ENCODE measurements around the gene PTPRD.

PTPRD gene

DNA sequence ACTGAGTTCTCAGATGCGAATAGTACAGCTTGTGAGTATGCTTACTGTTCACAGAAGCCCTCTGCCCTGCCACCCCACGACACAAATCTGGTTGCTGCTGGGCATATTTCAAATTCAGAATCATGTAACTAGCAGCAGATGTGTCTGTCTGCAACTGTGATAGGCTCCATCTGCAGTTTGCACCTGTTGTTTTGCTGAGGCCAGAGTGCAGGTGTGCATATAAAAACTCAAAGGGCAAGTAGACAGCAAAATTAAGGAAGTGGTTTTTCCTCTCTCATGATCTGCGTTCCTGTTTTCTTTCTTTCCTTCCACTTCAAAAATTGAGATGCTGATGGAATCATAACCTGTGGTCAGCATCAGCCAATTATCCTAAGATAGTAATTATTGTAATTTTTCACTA is 1000.5 kb downstream of the PTPRD start:
- DNase-seq (ENCODE audit: low read depth): no peak

DNA sequence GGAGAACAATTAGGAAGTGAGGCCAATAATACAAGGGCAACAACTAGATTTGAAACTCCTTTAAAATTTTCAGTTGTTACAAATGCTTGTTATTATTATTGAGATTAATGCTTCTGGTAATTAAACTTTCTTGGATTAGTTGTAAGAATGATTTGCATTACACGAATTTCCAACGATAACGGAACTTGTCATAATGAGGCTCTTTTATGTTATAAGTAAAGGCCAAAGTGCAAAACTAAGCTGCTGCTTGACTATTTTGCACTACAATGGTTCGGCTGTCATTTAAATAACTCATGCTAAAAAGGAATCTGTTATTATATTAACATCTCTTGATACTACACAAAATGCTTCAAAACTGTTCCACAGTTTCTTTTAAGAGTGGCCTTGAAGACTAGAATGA is 1007.1 kb downstream of the PTPRD start:
- DNase-seq (ENCODE audit: low read depth): no peak

DNA sequence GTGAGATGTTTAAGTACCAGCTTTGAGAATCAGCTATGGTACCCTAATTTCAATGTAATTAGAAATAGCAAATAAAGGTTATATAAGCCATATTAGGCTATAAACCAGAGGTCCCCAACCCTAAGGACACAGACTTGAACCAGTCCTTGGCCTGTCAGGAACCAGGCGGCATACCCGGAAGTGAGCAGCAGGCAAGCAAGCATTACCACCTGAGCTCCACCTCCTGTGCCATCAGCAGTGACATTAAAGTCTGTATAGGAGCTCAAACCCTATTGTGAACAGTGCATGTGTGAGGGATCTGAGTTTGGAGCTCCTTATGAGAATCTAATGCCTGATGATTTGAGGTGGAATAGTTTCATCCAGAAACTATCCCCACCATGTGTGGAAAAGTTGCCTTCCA is 1009.5 kb downstream of the PTPRD start:
- no peak for DNase-seq (ENCODE audit: low read depth)

- no peak for DNase-seq (ENCODE audit: low read depth)
Measured at GRCh38 chr9:9598723-9599122, 1014.1 kb downstream of the PTPRD start.

- no peak for DNase-seq (ENCODE audit: low read depth)
Measured at GRCh38 chr9:9592104-9592503, 1020.7 kb downstream of the PTPRD start.

DNA sequence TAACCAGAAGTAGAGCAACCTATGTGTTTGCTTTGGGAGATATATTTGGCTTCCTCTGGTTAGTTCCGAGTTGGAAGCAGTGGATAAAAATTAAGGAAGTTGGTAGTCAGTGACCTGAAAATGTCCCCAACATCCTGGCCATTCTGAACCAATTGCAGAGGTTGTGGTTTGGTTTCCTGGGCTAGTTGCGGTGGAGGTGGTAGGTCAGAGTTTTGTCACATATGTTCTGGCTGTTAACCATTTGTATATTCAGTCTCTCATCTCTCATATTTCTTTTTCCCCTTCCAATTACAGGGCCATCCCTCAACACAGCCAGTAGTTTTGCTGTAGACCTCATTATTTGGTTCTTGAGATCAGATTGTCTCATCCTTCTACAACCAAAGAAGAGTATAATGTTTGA is 1026.9 kb downstream of the PTPRD start:
- DNase-seq (ENCODE audit: low read depth): no peak

DNA sequence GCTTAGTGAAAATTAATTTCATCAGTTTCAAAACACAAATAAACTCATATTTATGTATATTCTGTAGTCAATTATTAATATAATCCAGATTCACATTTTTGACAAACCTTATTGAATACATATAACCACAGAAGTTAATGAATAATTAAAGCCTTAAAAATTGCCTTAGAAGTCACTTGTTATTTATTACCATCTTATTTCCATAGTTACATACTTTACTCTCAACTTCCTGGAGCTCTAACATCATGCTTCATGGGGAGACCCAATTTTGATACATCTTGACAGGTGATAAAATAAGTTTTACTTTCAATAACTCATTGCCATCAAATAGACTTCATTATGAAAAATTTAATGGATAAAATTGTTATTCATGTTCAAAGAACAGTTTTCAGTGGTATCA is 1038.7 kb downstream of the PTPRD start:
- DNase-seq (ENCODE audit: low read depth): no peak

GRCh38 chr9:9565700-9566099 is 1047.1 kb downstream of the PTPRD start:
- DNase-seq (ENCODE audit: low read depth): no peak

- no peak for DNase-seq (ENCODE audit: low read depth)
Measured at GRCh38 chr9:9563817-9564216, 1049.0 kb downstream of the PTPRD start.

DNA sequence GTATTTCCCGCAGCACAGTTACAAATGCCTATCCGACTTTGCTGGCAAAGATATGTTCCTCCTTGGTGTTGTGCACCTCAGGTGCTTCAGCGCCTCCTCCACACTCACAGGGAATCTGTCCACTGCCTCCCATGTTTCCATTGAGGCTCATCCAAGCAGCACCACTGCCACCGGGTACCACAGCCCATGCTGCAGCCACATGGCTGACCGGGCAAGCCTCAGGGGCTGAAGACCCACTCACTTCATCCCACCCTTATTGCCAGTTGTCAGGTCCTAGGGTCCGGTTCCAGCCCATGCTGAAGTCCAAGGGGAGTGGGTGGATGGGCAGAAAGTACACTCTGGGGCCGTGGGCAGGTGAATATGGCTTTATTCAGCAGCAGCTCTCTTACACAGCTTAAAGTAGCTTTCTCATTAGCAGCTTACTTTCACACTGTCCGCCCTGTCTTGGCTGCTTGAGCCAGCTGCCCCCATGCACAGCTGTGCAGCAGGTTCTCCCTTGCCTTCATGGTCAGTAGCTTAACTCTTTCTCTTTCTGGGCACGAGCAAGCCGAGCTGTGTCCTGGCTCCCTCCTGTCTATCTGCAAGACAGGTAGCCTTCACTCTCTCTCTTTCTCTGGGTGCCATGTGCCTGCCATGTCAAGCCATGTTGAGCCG is 1052.3 kb downstream of the PTPRD start:
- no peak for DNase-seq (ENCODE audit: low read depth)

- DNase-seq (ENCODE audit: low read depth): no peak
Measured at GRCh38 chr9:9558907-9559306, 1053.9 kb downstream of the PTPRD start.

DNA sequence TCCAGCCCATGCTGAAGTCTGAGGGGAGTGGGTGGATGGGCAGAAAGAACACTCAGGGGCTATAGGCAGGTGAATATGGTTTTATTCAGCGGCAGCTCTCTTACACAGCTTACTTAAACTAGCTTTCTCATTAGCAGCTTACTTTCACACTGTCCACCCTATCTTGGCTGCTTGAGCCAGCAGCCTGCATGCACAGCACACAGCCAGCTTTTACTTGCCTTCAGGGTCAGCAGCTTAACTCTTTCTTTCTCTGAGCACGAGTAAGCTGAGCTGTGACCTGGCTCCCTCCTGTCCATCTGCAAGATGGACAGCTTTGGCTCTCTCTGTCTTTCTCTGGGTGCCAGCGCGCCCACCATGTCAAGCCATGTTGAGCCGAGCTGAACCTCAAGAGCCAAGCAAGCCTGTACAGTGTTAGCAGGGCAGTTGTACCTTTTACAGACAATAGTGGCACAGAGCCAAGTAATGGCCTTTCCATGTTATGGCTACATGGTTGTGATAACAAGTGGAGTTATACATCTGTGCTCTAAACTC is 1054.9 kb downstream of the PTPRD start:
- DNase-seq (ENCODE audit: low read depth): no peak

- no peak for DNase-seq (ENCODE audit: low read depth)
Measured at GRCh38 chr9:9556865-9557803, 1055.7 kb downstream of the PTPRD start.

GRCh38 chr9:9552665-9553064 is 1060.1 kb downstream of the PTPRD start:
- no peak for DNase-seq (ENCODE audit: low read depth)

DNA sequence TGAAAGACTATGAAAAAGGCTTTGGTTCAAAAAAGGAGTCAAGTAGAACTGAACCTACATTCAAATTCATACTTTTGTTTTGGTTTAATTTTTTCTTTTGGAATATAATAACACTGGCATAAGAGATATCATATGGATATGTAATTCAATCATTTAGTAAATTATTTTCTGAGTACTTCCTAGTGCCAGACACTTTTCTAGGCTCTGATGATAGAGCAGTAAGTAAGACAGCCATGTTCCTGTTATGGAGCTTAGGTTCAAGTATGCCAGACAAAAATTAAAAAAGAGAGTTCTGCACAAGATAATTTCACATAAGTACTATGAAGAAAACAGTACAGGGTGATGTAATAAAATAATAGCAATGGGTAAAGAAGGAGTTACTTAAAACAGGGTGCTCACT is 1074.0 kb downstream of the PTPRD start:
- no peak for DNase-seq (ENCODE audit: low read depth)

GRCh38 chr9:9538356-9538755 is 1074.4 kb downstream of the PTPRD start:
- DNase-seq (ENCODE audit: low read depth): no peak

- DNase-seq (ENCODE audit: low read depth): no peak
Measured at GRCh38 chr9:9536523-9536922, 1076.3 kb downstream of the PTPRD start.

DNA sequence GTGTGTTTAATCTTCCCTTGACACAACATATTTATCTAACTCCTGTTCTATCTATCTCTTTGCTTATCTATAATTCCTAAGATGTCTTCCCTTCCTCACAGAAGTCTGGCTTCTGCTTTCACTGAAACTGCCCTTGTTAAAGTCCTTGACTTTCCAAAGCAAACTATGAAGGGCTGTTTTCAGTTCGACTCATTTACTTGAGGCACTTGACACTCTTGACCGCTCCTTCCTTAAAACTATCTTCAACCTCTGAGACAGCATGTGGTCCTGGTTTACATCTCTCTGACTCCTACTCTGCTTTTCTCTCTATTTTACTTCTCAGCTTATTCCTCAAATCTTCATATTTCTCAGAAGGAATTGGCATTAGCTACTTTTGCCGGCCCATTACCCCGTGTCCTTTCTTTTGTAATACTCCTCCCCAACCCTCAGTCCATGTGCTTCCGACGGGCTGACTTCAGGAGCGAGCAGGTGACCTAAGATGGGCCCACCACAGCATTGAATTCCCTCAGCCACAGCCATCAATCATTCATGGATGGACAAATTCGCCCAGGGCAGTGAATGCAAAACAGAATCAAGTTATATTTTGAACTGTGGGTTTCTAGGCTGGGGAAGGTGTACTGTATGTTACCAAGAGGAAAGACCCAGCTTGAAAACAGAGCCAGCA is 1089.2 kb downstream of the PTPRD start:
- no peak for DNase-seq (ENCODE audit: low read depth)

DNA sequence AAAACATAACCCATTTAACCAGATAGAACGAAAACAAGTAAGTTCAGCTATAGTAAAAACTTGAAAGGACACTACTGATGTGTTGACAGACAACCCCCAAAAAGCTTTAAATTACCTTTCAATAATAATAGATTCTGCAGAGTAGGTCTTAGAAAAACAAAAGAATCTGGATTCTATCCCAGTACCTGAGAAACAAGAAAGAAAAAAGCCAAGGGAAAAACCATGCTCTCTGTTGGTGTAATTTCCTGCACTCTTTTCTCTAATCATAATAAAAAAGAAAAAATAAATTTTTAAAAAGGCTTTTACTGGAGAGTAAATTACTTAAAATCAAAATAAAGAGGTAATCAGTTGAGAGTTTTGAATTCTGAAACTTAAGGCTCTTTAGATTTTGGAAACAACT is 1090.4 kb downstream of the PTPRD start:
- no peak for DNase-seq (ENCODE audit: low read depth)

GRCh38 chr9:9521033-9521779 is 1091.6 kb downstream of the PTPRD start:
- DNase-seq (ENCODE audit: low read depth): no peak

DNA sequence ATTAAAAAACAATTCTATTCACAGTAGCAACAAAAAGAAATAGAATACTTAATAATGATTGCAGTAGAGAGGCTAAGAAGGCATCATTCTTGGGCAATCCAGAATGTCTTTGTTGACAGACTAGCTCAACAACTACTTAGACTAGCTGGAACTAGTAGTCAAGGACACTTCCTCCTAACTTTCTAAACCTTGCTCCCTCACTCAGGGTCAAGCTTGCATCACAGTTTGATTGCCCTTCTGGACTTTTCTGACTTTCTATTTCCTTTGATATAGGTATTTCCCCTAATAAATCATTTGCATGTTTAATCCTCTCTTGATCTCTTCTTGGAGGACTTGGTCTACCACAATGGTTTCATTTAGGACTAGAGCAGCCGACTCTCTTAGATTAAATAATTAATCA is 1107.9 kb downstream of the PTPRD start:
- DNase-seq (ENCODE audit: low read depth): no peak

GRCh38 chr9:9499546-9499945 is 1113.3 kb downstream of the PTPRD start:
- DNase-seq (ENCODE audit: low read depth): no peak
